Thymus (tissue), 11 donors: Measurements from ENCODE around the gene NTM. TPM values are rescaled to one million over a fixed set of nuclear protein-coding genes. Genes with fewer than 3 reads are reported as not detected.

ENCODE experiments used
- DNase-seq, 9 donors: peaks; one replicate each; pipeline ENCODE4 v3.0.0-alpha.2; 2013; ENCODE audit warnings: low spot score in 9 of 9, low read depth in 6 of 9, missing footprints in 1 of 9
- H3K27ac ChIP-seq, 2 donors: one replicate each; pipeline ENCODE4 v1.5.1; 2013; ENCODE audit warnings: control low read depth in 1 of 2, low read depth in 1 of 2, low read length in 1 of 2, mild to moderate bottlenecking in 1 of 2, moderate library complexity in 1 of 2
- H3K27me3 ChIP-seq, 2 donors: one replicate each; pipeline ENCODE4 v1.5.1; 2013; ENCODE audit warnings: low read length in 1 of 2; ENCODE audit not compliant: control insufficient read depth in 2 of 2, insufficient read depth in 1 of 2
- H3K36me3 ChIP-seq, 2 donors: one replicate each; pipeline ENCODE4 v1.5.1; 2013; ENCODE audit warnings: low read length in 1 of 2, mild to moderate bottlenecking in 1 of 2, moderate library complexity in 1 of 2; ENCODE audit not compliant: control insufficient read depth in 2 of 2, insufficient read depth in 2 of 2
- H3K4me1 ChIP-seq, 2 donors: one replicate each; pipeline ENCODE4 v1.5.1; 2013; ENCODE audit warnings: low read length in 2 of 2; ENCODE audit not compliant: control insufficient read depth in 2 of 2, insufficient read depth in 2 of 2
- H3K4me3 ChIP-seq, 2 donors: one replicate each; pipeline ENCODE4 v1.5.1; 2013; ENCODE audit warnings: low read length in 2 of 2, control low read depth in 1 of 2, mild to moderate bottlenecking in 1 of 2
- H3K9me3 ChIP-seq, 2 donors: one replicate each; pipeline ENCODE4 v1.5.1; 2013; ENCODE audit warnings: low read length in 1 of 2, mild to moderate bottlenecking in 1 of 2; ENCODE audit not compliant: control insufficient read depth in 2 of 2, insufficient read depth in 1 of 2
- WGBS: extraction: QIAGEN DNeasy Blood & Tissue Kit; methylation state at CpG from one replicate; pipeline ENCODE4 v1.1.7; 2013; 5-methylcytosine and 5-hydroxymethylcytosine counted together
- polyA plus RNA-seq: library from polyadenylated mRNA; stranded (reverse); fragments of 200-250 nt; gene quantifications from one replicate; pipeline ENCODE4 v1.2.3, GENCODE V29; 2013
- total RNA-seq: library from RNA; stranded (reverse); fragments of 120-200 nt; gene quantifications from one replicate; pipeline ENCODE4 v1.2.4, GENCODE V29; 2013
- donor health status: healthy.

NTM gene
- total and polyA plus RNA-seq, 2 donors, result 0.18 to 0.47 TPM

DNA sequence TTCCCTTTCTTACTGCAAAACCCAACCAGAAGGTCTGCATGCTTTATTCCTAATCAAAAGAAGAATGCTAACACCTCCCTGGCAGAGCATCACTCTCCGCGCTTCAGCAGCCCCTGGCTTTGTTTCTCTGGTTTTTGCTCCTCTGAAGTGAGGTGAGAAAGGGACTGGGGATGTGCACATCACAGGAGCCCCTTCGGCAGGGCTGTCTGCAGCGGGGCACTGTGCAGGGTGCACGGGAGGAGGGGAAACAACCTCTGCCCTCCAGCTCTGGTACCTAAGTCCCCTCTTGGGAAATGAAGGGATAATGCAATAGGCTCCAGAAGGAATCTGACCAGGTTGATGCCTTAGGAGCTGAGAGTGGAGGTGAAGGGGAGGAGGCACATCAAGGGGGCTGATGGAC is 312.7 kb downstream of the NTM start:
- Histone ChIP-seq H3K27me3 (peaks cover 0 to 11% of the 10 kb centered on the region in 2 donors), H3K9me3 (no peaks in the 10 kb centered on the region), H3K27ac (no peak overlapping the region), H3K4me1 (peaks cover 0 to under 1% of the 10 kb centered on the region in 2 donors), H3K4me3 (no peak overlapping the region), H3K36me3 (no peaks in the 10 kb centered on the region)
- DNase-seq, result no peak
- WGBS, result 85% methylated on average over 5 of the region's 5 CpGs

DNA sequence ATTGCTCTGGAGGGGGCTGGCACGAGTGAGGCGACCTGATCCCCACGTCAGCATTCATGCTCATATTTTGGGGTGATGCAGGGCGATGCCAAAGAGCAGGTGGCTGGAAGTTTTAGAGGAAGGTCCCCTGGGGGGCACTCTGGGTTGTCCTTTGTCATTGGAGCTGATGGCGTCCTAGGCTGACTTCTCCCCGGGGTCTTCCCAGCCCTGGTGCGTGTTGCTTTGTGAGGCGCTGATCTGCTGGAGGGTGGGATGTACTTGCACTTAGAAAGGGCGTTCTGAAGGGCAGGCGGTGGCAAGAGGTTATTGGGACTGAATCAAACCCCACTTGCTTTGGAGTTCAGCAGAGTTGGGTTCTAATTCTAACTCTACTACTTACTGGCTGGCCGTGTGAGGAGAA is 313.3 kb downstream of the NTM start:
- Histone ChIP-seq H3K27ac (no peak overlapping the region), H3K36me3 (no peaks in the 10 kb centered on the region), H3K27me3 (peaks cover 0 to 16% of the 10 kb centered on the region in 2 donors), H3K9me3 (no peaks in the 10 kb centered on the region), H3K4me3 (no peak overlapping the region), H3K4me1 (peaks cover 0 to 6% of the 10 kb centered on the region in 2 donors)
- WGBS, result 88% methylated on average over 11 of the region's 11 CpGs
- no peak for DNase-seq

DNA sequence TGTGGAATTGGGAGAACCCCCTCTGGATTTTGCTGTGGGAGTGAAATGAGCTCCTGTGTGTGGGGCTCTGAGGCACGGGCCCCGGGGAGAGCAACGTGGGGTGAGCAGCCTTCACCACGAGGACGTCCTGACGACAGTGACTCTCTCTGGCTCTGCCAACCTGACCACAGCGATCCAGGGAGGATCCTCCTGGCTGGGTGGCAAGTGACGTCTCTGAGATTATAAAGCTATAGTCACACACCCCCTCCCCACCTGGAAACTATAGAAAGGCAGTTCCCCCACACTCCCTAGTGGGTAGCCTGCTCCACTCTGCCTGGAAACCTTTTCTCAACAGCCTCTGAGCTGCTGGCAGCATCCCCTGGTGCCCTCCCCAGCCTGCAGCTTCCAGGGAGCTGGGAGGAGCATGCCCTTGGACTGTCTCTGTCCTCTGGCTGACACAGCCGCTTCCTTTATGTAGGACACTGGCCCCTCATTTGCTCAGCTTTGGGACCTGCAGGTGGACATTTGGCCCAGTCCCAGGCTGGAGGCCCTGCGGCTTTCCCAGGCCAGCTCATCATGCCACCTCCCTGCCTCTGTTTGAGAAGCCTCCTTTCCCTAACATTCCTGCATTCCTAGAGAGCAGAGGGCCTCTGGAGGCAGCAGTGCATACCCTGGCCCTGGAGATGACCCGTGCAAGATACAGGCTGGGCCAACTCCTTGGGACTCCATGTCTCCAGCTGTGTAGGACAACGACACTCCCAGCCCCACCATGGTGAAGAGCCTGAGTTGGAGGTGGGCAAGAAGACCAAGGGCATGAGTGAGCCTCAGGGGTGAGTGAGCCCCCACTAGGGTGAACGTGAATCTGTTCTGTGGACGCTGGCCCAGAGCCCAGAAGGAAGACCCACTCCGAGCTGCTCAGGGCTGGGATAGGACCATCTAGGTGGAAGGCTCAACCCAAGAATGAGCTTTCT is 314.0 kb downstream of the NTM start:
- no peak overlapping the region for H3K4me3 ChIP-seq
- peaks cover 0 to 6% of the 10 kb centered on the region in 2 donors for H3K4me1 ChIP-seq
- peaks cover 0 to 24% of the 10 kb centered on the region in 2 donors for H3K27me3 ChIP-seq
- 91% methylated on average over 15 of the region's 15 CpGs for WGBS
- no peaks in the 10 kb centered on the region for H3K36me3 ChIP-seq
- no peak overlapping the region for H3K27ac ChIP-seq
- no peak for DNase-seq
- no peaks in the 10 kb centered on the region for H3K9me3 ChIP-seq

DNA sequence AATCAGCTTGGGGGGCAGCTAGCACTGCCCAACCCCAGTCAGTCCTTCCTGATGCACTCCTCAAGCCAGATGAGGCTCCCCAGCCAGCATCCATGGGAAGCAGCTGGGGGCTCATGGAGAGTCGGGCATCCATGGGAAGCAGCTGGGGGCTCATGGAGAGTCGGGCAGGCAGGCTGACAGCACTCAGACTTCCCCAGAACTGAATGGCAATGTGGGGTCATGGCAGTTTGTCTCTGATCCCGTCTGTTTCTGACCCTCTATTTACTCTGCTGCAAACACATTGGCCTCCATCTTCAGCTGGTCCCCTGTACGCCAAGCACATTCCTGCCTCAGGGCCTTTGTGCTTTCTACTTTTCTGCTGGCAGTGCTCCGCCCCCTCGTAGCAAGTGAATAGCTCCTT is 314.8 kb downstream of the NTM start:
- WGBS, result 89% methylated on average over 6 of the region's 6 CpGs
- no peaks in the 10 kb centered on the region for H3K9me3 ChIP-seq
- H3K4me3 ChIP-seq, result no peak overlapping the region
- H3K4me1 ChIP-seq, result peaks cover 0 to 6% of the 10 kb centered on the region in 2 donors
- DNase-seq, result no peak
- H3K27me3 ChIP-seq, result peaks cover 0 to 26% of the 10 kb centered on the region in 2 donors
- no peak overlapping the region for H3K27ac ChIP-seq
- no peaks in the 10 kb centered on the region for H3K36me3 ChIP-seq

DNA sequence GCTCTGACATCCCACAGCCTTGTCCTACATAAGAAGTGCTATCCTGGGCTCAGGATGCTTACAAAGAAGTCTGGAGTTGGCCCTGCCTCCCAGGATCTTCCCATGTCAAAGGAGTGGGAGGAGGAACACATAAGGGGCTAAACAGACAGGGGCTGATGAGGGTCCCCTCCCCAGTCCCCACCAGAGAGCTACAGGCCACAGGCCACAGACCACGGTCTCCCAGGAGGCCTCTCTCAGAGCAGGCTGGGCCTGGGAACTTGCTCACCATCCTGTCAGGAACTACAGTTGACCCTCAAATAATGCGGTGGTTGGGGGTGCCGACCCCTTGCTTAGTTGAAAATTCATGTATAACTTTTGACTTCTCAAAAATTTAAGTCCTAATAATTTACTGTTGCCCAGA is 315.5 kb downstream of the NTM start:
- Histone ChIP-seq H3K9me3 (no peaks in the 10 kb centered on the region), H3K36me3 (no peaks in the 10 kb centered on the region), H3K4me1 (peaks cover 0 to 6% of the 10 kb centered on the region in 2 donors), H3K4me3 (no peak overlapping the region), H3K27me3 (peaks cover 0 to 26% of the 10 kb centered on the region in 2 donors), H3K27ac (no peak overlapping the region)
- 89% methylated on average over 3 of the region's 3 CpGs for WGBS
- no peak for DNase-seq

DNA sequence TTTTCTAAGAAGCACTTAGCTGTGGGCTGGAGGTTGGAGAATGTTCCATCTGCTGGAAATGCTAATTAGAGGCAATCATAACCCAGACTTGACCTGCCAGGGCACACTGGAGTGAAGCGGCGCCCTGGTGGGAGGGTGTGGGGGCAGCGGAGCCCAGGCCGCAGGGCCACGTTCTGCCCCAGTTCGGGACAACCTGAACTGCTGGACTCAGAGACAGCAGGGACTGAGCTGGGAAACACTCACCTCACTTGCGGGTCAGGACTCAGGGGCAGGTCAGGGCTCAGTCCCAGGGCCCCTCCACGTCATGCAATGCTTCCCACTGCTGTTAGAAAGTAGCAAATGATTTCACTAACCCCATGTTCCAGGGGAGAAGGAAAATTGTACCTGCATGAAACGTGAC is 316.4 kb downstream of the NTM start:
- 91% methylated on average over 9 of the region's 9 CpGs for WGBS
- no peaks in the 10 kb centered on the region for H3K9me3 ChIP-seq
- H3K36me3 ChIP-seq, result no peaks in the 10 kb centered on the region
- no peak overlapping the region for H3K27ac ChIP-seq
- H3K27me3 ChIP-seq, result peaks cover 0 to 32% of the 10 kb centered on the region in 2 donors
- DNase-seq, result no peak
- H3K4me1 ChIP-seq, result peaks cover 0 to 6% of the 10 kb centered on the region in 2 donors
- H3K4me3 ChIP-seq, result no peak overlapping the region

DNA sequence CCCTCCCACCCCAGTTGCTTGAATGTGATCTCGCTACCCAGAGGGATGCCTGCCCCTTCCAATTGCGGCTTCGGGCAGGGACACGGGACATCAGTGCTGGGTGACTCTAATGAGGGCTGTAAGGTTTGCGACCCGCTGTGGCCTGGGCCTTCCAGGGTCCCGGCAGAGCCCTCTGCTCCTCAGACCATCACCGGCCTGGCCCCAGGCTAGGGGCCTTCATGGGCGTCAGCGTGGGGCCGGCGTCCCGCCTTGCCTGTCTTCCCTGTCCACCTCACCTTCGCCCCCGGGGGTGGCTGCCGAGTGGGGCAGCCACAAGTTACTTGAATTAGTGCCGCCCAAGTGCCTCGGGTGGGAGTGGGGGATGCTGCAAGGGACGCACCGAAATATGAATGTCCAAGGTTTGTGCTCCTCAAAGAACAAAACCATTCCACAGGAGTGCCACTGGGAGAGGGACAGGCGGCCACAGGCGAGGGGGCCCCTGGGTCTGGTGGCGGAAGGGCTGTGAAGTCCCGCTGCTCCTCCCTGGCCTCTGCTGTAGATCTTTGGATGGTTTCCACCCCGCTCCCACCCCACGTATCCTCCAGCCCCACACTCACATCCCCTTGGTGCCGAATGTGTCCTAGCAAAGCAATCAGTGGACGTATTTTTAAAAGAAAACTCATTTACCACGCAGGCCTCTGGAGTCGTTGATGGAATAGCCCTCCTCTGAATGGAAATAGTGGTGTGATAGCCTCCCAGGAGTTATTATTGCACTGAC is 317.1 kb downstream of the NTM start:
- Histone ChIP-seq H3K9me3 (no peaks in the 10 kb centered on the region), H3K27ac (no peak overlapping the region), H3K36me3 (no peaks in the 10 kb centered on the region), H3K27me3 (peaks cover 0 to 32% of the 10 kb centered on the region in 2 donors), H3K4me1 (peaks cover 0 to 6% of the 10 kb centered on the region in 2 donors), H3K4me3 (no peak overlapping the region)
- no peak for DNase-seq
- WGBS, result 87% methylated on average over 30 of the region's 30 CpGs

DNA sequence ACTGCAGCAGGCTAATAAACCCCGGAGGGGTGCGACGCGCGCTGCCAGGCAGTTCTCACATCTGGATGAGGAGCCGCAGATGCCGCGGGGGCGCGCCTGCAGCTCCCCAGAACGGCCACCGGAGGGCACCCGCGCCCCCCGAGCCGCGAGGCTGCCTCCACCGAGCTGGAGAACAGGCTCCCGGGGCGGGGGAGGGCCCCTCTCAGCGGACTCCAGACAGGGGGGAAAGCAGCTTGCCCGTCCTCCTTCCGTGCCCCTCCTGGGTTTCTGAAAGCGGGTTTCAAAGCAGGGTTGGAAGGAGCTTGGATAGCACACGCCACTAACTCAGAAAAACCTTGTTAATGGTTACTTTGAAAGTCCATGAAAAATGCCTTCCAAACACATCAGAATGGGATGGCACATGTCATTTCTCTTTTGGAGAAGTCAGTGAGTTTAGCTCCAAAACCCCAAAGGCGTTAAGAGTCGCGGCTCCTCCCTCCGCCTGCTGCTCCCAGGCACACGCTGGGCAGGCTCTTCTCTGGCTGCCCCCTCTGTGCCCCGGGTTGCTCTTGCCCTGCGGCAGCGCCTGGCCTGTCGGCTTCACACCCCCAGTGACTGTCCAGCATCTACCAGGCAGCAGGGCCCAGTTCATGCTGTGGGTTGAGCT is 317.8 kb downstream of the NTM start:
- peak in 4 of 9 donors; percentile 26 to 68 (median 46) for DNase-seq
- H3K27me3 ChIP-seq, result peaks cover 0 to 36% of the 10 kb centered on the region in 2 donors
- no peaks in the 10 kb centered on the region for H3K9me3 ChIP-seq
- H3K36me3 ChIP-seq, result no peaks in the 10 kb centered on the region
- WGBS, result 23% methylated on average over 34 of the region's 34 CpGs
- H3K4me1 ChIP-seq, result peaks cover 0 to 6% of the 10 kb centered on the region in 2 donors
- no peak overlapping the region for H3K27ac ChIP-seq
- H3K4me3 ChIP-seq, result no peak overlapping the region
